Lower leg skin (tissue), 4 donors: ENCODE results near the gene OSGIN1. TPM values are rescaled to one million over a fixed set of nuclear protein-coding genes. Genes with fewer than 3 reads are reported as not detected.

Experiments used
- DNase-seq, 2 donors: peaks; one replicate each; pipeline ENCODE4 v3.0.0-alpha.2; 2019; ENCODE audit warnings: low spot score in 2 of 2
- H3K4me3 ChIP-seq: fragments of 200-600 bp; sonication (generic); 2 replicates; pipeline ENCODE4 v1.5.1; 2017; ENCODE audit warnings: mild to moderate bottlenecking, low read depth; ENCODE audit not compliant: poor library complexity, severe bottlenecking
- POLR2A ChIP-seq, 2 donors: fragments of 450-650 bp; IDR thresholded peaks; one replicate each; pipeline ENCODE4 v1.6.1; 2016 to 2017; ENCODE audit warnings: antibody characterized with exemption in 2 of 2, mild to moderate bottlenecking in 1 of 2, moderate library complexity in 1 of 2
- WGBS, 2 donors: methylation state at CpG; one replicate each; pipeline ENCODE4 v1.1.5; 2018; 5-methylcytosine and 5-hydroxymethylcytosine counted together
- intact Hi-C: fragments of 100-400 bp; cut with DNase I; formaldehyde crosslinking; loops from one replicate; pipeline ENCODE4 v1.15.0; 2023; ENCODE audit warnings: low total_unique reads
- total RNA-seq, 4 donors: library from RNA; depleted of rRNA; stranded (reverse); fragments of >200 nt; gene quantifications; one replicate each; pipeline ENCODE4 v1.1.0, GENCODE V29; 2016
- TF ChIP-seq, protein P1 (sequence below), 3 donors: fragments of 450-650 bp; IDR thresholded peaks; one replicate each; pipeline ENCODE4 v1.5.1; 2016; ENCODE audit warnings: antibody characterized with exemption in 3 of 3, mild to moderate bottlenecking in 3 of 3, moderate library complexity in 2 of 3

OSGIN1 gene, protein sequence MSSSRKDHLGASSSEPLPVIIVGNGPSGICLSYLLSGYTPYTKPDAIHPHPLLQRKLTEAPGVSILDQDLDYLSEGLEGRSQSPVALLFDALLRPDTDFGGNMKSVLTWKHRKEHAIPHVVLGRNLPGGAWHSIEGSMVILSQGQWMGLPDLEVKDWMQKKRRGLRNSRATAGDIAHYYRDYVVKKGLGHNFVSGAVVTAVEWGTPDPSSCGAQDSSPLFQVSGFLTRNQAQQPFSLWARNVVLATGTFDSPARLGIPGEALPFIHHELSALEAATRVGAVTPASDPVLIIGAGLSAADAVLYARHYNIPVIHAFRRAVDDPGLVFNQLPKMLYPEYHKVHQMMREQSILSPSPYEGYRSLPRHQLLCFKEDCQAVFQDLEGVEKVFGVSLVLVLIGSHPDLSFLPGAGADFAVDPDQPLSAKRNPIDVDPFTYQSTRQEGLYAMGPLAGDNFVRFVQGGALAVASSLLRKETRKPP
- 1 to 10 TPM; 1.1 to 3.2 (median 2.4) TPM for total RNA-seq

DNA sequence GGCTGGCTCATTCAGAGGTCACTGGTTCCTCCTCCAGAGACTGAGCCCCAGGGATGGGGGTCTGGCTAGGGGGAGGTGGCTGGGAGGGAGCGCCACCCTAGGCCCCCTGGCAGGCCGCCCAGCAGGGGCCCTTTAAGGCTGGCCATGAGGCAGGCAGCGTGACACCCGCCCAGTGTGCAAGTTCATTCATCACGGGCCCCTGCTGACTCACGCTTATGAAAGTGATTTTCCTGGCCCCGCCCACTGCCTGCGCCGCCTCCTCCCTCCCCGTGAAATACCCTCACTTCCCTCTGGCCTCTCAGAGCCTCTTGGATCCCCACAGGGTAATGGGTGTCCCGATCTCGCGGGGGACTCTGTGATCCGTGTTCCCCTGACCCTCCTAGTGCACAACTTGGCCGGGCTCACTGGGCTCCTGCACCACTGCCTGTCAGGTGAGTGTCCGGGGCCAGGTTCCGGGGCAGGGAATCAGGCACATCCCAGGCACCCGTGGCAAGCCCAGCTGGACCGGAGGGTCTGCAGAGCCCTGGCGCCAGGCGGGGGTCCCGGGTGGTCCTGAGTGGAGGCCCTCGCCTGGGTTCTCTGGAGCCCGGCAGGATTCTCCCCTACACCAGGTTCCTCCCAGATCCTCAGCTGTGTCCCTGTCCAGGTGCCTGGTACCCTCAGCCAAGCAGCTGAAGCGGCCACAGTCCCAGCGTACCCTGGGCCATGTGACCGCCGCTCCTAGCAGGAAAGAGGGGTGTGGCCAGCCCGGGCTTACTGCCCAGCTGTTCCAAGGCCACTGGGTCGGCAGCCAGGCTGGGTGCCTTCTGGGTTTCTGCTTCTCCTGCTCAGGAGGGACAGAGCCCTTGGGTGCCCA lies at the start of gene OSGIN1:
Gene OSGIN1 (plus strand): TSS at position 301 of the 856 bp plus-strand sequence. CDS start 4,432 bp downstream, outside the sequence.
- intact Hi-C loops: loop anchor here (10.0 kb wide), 1 partner anchor 112 kb away; no protein-coding TSS in a partner anchor
- DNase-seq: peak; percentile 96 to 99
- peak within 1 kb of the TSS; percentile 34 for H3K4me3 ChIP-seq
- 1 to 2% methylated on average over 14 to 24 of the region's 30 CpGs for WGBS, 2 donors
- TF ChIP-seq POLR2A (IDR thresholded peaks at IDR 0.05): no peak
- TF ChIP-seq, protein P1, sequence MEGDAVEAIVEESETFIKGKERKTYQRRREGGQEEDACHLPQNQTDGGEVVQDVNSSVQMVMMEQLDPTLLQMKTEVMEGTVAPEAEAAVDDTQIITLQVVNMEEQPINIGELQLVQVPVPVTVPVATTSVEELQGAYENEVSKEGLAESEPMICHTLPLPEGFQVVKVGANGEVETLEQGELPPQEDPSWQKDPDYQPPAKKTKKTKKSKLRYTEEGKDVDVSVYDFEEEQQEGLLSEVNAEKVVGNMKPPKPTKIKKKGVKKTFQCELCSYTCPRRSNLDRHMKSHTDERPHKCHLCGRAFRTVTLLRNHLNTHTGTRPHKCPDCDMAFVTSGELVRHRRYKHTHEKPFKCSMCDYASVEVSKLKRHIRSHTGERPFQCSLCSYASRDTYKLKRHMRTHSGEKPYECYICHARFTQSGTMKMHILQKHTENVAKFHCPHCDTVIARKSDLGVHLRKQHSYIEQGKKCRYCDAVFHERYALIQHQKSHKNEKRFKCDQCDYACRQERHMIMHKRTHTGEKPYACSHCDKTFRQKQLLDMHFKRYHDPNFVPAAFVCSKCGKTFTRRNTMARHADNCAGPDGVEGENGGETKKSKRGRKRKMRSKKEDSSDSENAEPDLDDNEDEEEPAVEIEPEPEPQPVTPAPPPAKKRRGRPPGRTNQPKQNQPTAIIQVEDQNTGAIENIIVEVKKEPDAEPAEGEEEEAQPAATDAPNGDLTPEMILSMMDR (IDR thresholded peaks at IDR 0.05): no peak

DNA sequence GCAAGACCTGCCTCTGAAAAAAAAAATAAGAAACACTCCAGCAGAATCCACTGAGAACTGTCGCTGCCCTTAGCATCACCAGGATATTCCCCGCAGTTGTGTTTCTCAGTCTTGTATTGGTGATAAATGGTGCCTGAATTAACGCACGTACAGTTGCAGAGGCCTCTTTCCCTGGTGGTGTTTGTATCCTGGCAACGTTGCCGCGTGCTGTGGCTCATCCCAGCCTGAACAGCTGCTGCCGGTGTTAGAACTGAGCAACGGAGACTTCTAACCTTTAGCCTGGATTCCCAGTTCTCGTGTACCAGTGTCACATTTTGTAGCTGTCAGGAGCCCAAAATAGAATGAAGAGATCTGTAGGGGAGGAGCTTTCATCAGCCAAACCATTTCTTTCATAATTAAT lies 49.3 kb upstream of the OSGIN1 start:
- TF ChIP-seq POLR2A (IDR thresholded peaks at IDR 0.05): no peak
- TF ChIP-seq, protein P1 (IDR thresholded peaks at IDR 0.05): no peak
- WGBS, 2 donors: 44 to 51% methylated on average over 10 of the region's 10 CpGs
- H3K4me3 ChIP-seq: no peak overlapping the region
- no peak for DNase-seq
- intact Hi-C loops: no loop called here

DNA sequence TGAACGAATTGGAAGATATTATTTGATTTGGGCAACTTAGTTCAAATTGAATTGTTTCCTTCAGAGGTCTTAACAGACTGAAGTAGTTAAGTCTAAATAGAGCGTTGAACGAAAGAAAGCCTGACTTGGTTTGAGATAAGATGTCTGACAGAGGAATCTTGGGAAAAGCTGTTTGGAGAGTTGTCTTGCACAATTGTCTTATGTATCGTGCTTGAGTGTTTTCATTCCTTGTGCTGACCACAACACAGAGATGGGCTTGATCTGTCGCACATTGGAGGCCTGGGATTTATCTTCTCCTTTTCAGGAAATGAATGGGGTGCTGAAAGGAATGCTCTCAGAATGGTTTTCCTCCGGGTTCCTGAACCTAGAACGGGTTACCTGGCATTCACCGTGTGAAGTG lies 46.4 kb upstream of the OSGIN1 start:
- 83 to 89% methylated on average over 8 of the region's 8 CpGs for WGBS, 2 donors
- H3K4me3 ChIP-seq: no peak overlapping the region
- no peak for TF ChIP-seq POLR2A (IDR thresholded peaks at IDR 0.05)
- TF ChIP-seq, protein P1 (IDR thresholded peaks at IDR 0.05): no peak
- DNase-seq: no peak
- intact Hi-C loops: no loop called here

DNA sequence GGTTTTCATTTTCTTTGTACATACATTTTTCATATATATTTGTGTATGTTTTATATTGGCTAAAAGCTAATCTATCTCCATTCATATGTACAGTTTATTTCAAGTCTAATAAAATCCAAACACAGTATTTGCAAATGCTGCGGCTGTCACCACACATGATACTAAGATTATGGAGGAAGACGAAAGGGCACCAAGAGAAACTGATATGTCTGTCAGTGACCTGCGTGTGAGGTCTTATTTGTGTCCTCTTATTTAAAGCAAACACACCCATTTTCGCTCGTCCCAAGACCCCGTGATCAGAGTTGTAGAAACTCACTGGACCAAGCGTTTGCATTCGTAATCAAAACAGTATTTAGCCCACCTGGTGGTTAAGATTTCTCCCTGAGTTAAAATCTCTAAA lies 45.9 kb upstream of the OSGIN1 start:
- H3K4me3 ChIP-seq: no peak overlapping the region
- intact Hi-C loops: no loop called here
- no peak for TF ChIP-seq POLR2A (IDR thresholded peaks at IDR 0.05)
- TF ChIP-seq, protein P1 (IDR thresholded peaks at IDR 0.05): no peak
- WGBS, 2 donors: 93 to 94% methylated on average over 8 of the region's 8 CpGs
- no peak for DNase-seq

DNA sequence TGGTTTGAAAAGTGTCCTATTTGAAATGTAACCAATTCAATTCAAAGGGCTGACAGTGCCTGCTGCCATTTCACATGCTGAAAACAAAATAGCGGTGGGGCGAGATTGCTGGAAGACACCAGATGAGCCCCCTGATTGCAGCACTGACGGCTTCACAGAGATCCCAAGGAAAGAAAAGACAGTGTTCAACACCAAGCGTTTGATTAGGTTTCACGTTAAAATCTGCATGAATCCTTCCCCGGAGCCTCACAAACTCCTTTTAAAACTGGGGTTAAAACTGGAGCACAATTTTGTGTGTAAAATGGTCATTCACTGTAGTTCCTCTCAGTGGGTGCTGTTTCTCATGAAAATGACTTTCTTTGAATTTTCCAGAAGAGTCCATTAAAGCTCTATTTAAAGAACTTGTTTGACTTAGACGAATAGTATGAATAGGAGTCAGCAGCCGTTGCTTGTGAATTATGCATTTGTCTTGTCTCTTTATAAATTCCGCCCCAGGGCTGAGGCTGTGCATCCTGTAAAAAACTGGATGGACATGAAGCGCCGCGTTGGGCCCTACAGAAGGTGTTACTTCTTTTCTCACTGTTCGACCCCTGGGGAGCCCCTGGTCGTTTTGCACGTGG lies 45.3 kb upstream of the OSGIN1 start:
- no peak overlapping the region for H3K4me3 ChIP-seq
- 81 to 86% methylated on average over 15 of the region's 15 CpGs for WGBS, 2 donors
- no peak for DNase-seq
- TF ChIP-seq POLR2A (IDR thresholded peaks at IDR 0.05): no peak
- TF ChIP-seq, protein P1 (IDR thresholded peaks at IDR 0.05): no peak
- intact Hi-C loops: no loop called here
